T follicular helper cell (primary cell): ENCODE results near the gene GADD45G.

Experiments
- DNase-seq: peaks from one replicate; pipeline ENCODE4 v3.0.0-alpha.2; 2020; ENCODE audit warnings: low read depth

The GADD45G gene

DNA sequence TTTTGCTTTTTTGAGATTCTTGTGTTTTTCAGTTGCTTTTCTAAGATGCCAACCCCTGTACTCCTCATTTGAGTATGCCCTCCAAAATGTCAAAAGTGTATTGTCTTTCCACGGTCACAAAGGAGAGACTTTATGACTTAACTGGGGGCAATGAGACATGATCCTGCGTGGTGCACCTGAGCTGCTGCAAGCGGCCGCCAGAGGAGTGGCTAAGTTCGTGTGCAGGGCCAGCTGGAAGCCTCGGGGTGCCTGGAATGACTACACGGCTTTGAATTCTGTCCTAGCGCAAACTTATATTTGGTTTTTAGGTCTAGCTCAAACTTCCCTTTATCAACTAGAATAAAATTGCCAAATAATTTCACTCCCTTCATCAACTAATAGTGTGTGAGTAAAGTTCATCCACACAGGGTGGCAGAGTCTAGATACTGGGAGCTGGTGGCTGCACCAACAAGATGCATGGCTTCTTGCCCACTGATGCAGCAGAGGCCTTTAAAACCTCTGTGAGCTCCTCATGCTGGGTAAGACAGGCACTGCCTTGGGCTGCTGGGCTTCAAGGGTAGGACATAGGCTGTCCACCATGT is 4.7 kb downstream of the GADD45G start:
- DNase-seq = no peak

DNA sequence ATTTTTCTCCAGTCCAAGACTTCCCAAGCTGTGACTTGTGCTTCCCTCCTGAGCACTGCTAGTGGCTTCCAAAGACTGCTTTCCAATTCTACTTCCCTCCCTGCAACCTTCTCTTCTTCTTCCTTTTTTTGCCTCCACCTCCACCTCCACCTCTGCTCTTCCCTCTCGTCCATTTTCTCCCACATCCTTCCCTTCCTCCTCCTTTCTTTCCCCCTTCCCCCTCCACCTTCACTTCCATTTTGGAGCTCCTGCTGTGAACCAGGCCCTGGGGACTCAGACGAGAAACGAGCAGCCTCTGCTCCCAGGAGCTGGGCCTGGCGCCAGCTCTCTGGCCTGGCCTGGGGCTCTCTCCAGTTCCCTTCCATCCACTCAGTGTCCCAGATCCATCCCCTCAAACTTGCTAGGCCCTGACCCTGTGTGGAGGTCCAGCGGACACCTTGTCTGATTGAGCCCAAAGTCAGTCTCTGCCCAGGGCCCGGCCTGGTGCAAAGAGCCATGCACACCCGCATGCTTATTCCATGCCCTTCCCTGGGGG is 5.6 kb downstream of the GADD45G start:
- no peak for DNase-seq

DNA sequence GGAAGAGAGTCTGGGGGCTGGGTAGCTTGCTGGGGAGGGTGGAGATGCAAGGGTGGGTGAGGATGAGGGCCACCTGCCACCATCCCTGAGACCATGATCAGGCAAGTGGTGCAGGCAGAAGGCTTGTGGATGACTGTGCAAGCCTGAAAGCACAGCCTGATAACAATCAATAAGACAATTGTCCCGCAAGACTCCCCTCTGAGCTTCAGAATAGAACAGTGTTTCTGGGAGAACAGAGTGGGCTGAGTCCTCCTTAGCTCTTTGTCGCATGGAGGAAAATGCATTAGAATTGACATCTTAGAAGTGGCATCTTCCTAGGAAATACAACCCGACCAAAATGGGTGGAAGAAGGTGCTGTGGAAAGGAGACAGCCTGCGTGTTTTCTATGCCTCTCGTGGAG is 6.6 kb downstream of the GADD45G start:
- DNase-seq = no peak

DNA sequence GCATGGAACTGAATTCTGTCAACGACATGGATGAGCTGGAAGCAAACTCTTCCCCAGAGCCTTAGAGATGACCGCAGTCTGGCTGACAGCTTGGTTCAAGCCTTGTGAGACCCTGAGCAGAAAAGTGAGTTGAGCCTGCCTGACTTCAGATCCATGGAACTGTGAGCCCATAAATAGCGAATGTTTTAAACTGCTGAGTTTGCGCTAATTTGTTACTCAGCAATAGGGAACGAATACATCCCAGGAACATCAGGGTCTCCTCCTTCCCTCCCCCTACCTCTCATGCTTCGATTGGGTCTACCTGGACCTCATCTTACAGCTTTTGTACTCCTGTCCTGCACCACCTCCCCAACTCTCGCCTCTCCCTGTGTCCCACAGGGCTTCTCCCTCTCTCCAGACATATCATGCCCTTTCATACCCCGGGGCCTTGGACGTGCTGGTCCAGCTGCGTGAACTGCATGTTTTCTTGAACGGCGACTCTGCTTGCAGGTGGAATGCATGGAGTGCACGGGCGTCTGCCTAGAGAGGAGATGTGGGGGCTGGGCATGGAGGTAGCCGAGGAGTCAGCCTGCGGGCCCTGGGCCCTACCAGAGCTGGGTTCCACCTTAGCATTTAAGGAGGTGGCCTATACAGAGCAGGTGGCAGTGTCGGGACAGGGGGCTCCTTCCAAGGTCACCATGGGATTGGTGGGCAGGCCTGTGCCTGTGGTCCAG is 7.9 kb downstream of the GADD45G start:
- no peak for DNase-seq

DNA sequence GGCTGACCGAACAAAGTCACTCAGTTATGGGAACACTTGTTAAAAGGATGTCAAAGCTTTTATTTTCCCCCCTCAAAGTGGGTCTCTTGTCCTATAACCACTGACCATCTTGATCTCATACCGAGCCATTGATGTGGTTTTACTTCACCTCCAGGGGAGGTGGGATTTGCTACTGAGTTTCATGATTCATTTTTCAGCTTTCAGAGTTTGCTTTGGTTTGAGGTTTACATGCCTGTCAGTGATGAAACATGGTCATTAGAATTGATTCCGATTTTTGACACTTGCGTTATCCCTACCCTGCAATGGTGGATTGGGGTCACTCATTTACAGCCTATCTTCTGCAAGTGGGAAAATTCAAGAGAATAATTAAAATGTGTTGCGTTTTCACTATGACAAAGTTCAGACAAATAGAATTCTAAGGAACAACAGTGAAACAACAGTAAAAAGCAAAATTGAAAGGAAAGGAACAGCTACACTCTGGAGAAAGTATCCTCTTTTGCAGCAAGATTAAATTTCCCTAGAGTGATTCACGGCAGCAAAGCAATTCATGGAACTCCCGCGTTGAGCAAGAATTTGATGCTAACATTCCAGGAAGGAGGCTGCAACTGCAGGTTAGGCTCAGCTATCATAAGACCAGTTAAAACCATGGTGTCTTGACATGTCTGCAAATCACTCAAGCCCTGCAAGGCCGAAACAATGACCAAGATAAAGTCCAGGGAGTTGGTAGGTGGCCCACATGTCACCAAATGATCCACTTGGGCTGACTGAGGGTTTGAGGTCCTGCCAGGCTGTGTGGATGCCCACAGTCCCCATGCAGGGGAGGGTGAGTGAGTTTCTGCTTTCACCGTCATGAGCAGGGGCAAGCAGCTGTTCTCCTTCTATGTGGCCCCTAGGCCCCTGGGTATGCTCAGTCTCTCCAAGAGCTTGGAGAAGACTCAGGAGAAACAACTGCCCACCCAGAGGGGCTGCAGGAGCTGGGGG is 9.4 kb downstream of the GADD45G start:
- no peak for DNase-seq

DNA sequence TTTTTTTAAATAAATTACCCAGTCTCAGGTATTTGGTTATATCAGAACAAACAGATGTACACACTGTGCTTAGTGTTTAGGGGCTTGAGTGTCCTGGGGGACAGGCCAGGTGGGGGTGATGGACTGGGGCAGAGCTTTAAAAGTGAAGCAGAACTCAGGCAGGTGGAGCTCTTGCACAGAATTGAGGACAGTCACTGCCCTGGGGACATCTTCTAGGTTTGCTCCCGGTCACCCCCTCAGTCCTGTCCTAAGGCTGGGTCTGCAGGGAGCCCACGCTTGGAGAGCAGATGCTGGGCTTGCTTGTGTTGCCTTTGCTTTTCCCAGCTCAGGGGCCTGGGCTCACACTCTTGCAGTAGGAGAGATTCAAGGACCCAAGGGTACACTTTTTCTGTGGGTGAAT is 10.8 kb downstream of the GADD45G start:
- DNase-seq = no peak

DNA sequence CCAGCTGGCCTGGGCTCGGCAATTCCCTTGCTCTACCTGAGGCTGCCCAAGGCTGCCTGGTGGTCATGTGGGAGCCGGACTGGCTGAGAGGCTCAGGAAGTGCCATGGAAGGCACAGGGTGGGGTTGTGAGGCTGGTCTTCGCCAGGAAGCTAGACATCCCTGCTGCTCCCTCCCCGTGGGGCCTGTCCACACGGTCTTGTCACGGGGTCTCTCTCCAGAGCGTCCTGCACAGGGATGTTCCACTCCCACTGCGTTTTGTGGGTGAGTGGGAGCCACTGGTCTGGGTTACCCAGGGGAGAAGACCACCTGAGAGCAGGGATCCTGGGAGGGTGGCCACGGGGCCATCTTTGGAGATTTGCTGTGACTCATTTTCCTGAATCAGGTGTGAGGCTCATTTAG is 11.6 kb downstream of the GADD45G start:
- DNase-seq = no peak

DNA sequence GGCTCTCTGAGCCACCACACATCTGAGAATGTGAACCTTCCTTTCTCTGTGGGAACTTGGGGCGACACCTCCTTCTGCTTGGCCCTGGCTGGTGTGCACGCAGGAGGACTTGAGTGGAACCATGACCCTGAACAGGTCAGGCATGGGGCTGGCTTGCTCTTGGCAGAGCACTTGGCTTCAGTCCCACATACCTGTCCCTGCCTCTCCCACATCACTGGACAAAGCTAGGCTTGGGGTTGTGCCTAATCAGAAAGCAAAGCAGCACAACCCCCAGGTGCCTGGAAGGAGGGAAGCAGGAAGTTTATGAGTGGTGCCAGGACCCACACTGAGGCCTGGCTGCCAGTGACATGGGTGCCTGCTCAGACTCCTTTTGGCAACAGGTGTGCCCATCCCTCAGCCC is 13.2 kb downstream of the GADD45G start:
- DNase-seq = no peak

DNA sequence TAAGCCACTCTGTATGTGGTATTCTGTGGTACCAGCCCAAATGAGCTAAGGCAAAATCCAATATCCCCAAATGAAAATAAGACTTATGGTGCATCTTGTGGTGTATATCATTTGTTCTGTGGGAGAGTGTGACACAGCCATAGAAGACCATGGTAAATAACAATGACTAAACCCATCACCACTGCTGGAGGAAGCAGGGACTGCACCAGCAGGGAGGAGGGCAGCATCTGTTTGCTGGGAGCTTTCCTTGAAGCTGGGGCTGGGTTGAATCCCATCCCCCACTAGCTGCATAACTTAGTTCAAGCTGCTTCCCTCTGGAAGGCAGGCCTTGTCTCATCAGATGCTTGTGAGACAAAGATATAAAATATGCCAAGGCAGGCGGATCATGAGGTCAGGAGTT is 14.2 kb downstream of the GADD45G start:
- no peak for DNase-seq

DNA sequence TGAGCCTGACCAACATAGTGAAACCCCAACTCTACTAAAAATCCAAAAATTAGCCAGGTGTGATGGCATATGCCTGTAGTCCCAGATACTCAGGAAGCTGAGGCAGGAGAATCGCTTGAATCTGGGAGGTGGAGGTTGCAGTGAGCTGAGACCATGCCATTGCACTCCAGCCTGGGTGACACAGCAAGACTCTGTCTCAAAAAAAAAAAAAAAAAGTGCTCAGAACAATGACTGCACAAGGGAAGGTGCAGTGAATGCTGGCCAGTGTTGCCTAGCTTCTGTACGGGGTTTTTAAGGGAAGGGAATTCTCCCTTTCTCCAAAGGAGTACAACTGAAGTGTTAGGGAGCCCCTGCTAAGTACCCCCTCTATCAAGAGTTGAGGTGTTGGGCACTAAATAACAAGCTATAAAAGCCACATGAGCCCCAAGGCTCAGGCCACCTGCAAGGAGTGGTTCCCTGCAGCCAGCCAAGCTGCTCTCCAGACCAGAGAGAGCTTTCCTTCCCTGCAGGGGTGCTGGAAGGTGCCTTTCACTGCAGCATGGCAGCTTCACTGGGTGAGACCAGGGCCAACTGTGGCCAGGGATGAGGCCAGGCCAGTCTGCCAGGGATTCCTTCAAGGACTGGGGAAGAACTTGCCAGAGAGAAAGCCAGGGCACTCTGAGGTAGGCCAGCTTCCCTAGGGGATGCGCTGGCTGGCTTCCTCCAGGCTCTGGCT is 14.8 kb downstream of the GADD45G start:
- no peak for DNase-seq

DNA sequence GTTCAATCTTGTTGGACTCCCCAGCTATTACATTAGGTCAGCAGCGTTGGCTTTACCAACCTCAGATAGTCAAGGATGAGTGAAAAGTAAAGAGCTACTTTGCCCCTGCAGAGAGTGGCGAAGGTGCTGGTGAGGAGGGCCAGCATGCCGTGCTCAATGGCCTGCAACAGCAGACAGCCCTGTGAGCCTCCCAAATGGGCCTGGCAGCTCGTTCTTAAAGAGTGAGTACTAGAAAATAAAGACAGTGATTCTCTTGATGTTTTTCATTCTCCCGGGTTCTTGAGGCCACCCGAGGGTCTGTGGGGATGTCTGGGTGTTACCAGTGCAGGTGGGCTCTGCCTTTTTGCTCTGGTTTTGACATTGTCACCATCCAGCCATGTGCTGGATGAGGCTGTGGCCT is 16.2 kb downstream of the GADD45G start:
- no peak for DNase-seq

DNA sequence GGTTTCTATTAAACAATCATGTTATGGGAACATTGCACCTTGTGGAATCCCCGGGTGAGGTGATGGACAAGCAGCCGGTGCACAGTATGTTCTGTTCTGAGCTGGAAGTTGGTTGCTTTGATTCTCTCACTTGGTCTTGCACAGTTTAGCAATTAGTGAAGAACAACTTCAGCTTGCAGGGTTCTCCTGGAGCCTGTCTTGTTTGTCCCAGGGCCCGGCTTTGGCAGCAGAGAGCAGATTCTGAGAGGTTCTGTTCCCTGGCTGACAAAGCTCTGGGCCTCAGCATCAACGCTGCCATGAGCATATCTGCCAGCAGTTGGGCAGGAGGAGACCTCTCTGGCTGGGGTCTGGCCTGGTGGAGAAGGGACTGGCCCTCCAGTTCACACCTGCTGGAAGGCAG is 16.9 kb downstream of the GADD45G start:
- DNase-seq = no peak

DNA sequence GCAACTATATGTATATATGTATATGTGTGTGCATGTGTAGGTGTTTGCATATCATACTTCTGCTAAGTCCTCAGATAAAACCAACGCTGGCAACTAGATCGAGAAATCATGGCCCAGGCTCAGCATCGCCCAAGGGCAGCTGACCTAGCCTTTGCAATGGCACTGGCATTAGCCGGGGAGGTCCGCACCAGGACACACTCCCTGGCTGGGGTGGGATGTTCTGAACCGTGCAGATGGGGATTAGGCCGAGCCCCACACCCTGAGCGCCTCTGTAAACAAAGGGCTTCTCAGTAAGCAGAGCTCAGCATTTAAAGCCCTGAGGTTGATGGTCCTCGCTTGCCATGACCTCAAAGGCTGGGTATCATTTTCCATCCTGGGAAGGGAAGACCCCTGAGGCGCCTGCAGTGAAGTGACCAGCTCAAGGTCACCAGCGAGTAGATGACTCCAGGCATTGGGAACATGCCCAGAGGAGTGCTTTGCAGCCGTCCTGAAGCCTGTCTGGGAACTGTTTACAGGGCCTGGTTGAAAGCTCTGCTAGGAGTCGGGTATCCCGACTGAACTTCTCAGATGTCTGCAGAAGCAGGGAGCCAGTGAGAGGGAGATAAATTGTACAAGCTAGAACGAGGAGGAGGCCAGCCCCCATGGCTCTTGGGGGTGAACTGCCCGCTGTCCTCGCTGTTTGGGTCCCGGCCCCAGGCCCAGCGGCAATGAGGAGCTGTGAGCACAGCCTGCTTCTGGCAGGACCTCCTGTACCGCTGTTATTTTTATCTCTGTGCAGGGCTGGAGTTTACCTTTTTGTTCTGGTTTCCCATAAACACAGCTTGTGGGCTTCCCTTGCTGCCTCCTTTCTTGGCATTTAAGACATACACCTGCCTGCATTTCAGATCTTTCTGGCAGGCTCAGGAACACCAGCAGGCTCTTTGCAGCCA is 18.4 kb downstream of the GADD45G start:
- DNase-seq = no peak

DNA sequence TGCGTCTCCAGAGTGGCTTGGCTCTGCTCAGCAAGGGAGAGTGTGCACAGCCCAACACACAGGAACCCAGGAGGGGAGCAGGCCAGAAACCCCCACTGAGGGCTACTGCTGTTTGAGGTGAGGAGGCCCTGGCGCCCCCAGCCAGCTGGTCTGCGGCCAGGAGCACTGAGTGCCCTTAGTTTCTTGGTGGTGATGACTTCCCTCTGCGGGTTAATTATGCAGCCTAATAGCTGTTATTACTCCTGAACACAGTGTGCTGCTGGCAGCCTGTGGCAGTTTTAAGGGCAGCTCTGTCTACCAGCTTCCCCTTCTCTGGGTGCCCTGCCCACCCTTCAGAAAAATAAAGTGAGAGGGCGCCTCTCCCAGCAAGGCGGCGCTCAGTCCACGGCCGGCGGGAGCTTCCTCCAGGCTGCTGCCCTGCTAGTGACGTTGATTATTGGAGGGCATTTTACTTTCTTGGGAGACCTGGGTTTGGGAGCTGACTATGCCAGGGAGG is 19.2 kb downstream of the GADD45G start:
- no peak for DNase-seq

DNA sequence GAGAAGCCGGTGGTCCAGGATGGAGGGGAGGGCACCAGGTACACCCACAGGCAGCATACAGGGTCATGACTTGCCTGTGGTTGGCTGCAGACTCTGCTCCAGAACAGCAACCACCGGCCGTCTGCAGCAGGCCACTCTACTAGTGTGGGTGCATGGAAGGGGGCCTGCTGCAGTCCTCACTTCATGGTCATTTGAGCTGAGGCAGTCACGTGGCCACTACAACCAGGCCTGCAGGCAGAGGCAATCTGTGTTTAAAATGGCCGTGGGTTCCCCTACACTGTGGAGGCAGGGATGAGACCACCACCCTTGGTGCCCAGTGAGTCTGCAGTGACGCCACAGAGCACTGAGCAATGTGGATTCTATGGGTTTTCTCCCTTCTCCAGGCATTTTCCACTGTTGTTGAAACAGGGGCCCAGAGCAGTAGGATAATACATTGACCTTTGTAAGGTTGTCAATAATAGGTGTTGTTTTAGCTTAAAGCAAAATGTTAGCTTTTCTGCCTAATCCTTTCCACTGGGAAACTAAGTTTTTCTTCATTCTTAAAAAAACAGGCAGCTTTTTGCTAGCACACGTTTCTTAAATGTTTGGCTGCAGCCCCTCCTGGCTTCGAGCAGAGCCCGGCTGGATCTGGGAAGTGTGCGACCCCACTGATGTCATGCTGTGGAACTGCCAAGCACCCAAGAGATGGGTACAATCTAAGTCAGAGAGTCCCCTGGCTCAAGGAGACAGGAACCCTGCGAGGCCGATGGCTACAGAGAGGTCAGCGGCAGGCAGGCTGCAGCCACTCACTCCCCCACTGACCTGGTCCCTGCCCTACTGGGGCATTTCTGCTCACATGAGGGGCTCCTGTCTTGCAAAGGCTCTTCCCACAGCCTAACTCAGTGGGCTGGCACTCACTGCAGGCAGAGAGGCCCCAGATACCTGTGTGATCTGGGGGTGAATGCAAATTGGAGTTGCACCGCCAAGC is 21.2 kb downstream of the GADD45G start:
- no peak for DNase-seq

DNA sequence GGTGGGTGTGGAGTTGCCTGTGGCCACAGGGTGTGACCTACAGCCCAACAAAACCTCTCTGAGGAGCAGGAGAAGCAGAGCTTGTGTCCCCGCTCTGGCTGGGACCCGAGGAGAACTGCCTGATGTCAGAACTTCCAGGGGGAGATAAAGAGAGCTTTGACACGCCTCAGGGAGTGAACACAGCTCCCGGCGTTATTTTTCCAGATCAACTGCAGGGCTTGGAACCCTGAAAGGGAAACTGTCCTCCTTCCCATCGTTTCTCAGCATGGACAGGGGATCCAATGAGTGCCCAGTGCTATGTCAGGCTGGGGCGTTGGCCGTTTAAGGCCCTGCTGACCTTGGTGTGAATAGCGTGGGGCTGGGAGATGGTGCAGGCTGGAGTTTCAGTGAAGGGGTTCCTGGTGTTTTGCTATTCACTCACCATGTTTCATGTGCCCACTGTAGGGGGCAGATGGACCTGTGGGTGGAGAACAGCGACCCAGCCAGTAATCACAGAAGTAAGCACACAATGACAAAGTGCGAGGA is 22.0 kb downstream of the GADD45G start:
- no peak for DNase-seq

DNA sequence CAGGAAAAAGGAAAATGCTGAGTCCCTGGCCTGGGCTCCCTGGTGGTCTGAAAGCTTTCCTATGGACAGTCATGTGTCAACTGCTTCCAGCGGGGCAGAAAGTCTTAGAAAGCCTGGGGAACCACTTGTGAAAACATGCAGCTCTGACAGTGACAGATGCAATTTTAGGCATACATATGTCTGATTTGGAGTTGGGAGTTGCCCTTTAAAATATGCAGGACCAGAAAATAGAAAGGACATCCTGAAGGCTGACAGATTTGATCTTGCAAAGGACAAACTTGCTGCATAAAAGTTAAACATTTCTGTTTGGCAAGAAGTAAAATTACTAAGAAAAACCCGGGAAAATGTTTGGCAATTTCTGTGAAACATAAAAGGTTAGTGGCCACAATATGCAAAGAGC is 23.8 kb downstream of the GADD45G start:
- DNase-seq = no peak

DNA sequence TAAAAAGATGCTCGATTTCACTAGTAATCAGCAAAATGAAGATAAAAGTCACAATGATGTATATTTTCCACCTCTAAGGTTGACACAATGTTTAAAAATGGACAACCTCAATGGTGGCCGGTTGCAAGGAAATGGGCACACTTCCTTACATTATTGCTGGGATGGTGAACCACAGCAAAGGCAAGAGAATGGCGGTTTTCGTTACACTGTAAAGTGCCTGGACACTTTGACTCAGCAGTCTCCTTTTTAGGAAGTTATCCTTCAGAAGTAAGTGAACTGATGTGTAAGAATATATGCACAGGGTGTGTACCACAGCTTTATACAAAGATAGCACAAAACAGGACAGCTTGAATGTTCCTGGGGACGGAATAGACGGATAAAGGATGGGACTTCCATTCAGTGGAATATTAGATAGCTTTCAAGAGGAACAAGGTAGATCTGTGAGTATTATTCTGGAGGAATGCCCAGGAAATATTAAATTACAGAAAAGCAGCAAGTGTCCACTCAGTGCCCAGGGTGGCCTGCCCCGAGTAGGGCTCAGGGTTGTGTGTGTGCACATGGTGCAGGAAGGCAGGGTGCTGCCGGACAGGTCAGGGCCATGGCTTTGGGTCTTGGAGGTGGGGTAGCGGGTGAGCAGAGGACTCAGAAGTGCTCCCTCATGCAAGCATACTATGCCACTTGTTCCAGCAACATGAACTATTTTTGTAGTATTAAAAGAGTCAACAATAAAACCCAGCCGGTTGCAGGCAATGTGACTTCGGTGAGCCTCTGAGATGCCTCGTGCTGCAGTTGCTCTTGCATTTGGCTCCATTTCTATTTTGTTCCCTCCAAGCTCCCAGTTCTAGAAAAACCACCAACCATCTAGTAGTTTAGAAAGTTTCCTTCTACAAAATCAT is 24.5 kb downstream of the GADD45G start:
- DNase-seq = no peak
